Peyer's patch (tissue), 4 donors: ENCODE results near the gene PTPRR.

Experiments
- CTCF ChIP-seq, 6 experiments: fragments of 450-650 bp in 4 of 6; fragments of 200-600 bp in 2 of 6; sonication (generic) in 1 of 6; IDR thresholded peaks; one replicate each; pipeline ENCODE4 v1.5.1; 2017 to 2019; ENCODE audit warnings: antibody characterized with exemption in 6 of 6, mild to moderate bottlenecking in 3 of 6, moderate library complexity in 1 of 6
- POLR2A ChIP-seq, 2 donors: fragments of 450-650 bp; IDR thresholded peaks; one replicate each; pipeline ENCODE4 v1.5.1; 2017; ENCODE audit warnings: antibody characterized with exemption in 2 of 2, mild to moderate bottlenecking in 2 of 2, moderate library complexity in 2 of 2

GRCh38 chr12:70648831-70649230, 271.7 kb downstream of the PTPRR start:
- TF ChIP-seq CTCF (IDR thresholded peaks at IDR 0.05) (no peak), POLR2A (IDR thresholded peaks at IDR 0.05) (no peak)
